Thoracic aorta endothelial cell (primary cell): ENCODE results near the gene PEX16. TPM values are rescaled to one million over a fixed set of nuclear protein-coding genes. Genes with fewer than 3 reads are reported as not detected.

Experiments
- total RNA-seq: library from RNA; depleted of rRNA; stranded (reverse); fragments of >200 nt; gene quantifications from 2 replicates; pipeline ENCODE4 v1.2.3, GENCODE V29; 2012

The PEX16 gene
- 21.0 and 21.3 TPM in 2 replicates for total RNA-seq

DNA sequence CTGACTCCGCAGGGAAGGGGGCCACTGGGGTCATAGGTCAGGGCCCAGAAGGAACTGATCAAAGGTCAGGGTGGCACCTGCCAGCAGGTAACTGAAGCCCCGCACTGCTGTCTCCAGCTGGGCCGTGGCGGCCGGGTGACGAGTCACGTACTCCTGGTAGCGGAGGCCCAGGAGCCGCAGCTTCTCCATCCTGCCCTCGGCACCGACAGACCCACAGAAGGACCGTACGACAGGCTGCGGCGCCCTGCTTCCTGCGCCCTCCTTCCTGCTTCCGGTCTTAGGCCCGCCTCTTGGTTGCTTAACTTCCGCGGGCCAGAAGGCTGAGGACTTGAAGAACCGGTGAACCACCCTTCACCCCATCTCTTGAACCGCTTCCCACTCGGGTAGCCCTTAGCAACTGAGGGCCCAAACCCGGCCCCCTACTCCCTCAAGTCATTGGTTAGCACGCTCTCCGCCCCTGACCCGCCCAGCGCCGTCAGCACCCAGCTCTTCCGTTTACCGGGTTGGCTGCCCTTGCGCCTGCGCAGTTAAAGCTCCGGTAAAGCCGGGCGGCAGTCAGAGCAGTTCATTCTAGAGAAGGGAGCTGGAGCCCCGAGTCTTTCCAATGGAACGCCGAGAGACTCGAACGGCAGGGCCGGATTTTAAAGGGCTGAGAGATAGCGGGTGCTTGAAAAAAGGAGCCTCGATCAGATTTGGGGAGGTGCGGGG lies at the start of gene PEX16:
Gene PEX16, minus strand, starts transcription at position 255 of the 708 bp plus-strand sequence. Its CDS starts 66 bp downstream, at position 189.

DNA sequence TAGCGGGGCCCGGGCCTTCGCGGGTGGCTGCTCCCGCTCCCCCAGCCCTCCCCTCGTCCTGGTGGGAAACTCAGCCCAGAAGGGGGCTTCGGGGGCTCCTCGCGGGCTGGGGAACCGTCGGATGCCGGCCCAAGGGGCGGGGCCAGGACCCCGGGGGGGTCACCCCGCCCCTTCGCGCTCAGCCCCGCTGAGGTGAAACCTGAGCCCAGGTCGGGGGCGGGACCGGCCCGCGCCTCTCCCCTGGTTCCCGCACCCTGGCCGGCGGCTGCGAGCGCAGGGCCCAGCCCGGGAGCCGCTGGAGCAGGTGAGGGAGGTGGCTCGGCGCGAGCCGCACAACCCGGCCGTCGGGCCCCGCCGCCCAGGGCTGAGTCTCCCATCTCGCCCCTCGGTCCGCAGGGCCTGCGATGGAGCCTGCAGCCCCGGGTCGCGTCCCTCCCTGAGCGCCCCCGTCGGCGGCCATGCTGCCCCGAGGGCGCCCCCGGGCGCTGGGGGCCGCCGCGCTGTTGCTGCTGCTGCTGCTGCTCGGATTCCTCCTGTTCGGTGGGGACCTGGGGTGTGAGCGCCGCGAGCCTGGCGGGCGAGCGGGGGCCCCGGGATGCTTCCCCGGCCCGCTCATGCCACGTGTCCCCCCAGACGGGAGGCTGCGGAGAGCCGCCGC lies 4.9 kb upstream of the PEX16 start, which contains the start of gene LARGE2:
Gene LARGE2, plus strand, starts transcription at position 232 of the 658 bp plus-strand sequence. Its CDS starts 227 bp downstream, at position 459.

DNA sequence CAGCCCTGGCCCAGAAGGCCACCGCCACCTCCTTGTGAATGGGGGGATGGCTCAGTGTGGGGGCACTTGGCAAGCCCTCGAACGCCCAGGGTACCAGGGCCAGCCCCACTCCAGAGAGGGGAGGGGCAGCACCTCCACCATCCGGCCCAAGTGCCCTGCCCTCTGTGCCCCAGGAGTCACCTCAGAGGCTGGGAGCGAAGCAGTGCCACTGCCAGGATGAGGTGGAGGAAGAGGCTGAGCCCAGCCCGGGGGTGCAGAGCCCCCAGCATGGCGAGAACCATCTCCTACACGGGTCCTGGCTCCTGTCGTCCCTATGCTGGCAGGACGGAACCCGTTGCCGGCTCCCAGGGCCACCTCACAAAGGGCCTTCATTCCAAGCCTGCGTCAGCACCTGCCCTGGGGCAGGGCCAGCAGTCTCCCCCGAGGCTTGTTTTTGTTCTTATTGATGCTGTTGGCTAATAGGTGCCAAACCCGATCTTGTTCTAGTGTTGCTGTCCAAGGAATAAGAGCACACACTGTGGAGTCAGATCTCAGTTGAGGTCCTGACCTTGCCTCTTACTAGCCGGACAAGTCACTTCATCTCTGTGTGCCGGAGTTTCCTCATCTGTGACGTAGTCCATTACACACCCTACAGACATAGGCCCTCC lies 10.6 kb downstream of the PEX16 start, which contains the start of gene FREY1:
Gene FREY1, minus strand, starts transcription at position 307 of the 647 bp plus-strand sequence. Its CDS starts 26 bp downstream, at position 281.

DNA sequence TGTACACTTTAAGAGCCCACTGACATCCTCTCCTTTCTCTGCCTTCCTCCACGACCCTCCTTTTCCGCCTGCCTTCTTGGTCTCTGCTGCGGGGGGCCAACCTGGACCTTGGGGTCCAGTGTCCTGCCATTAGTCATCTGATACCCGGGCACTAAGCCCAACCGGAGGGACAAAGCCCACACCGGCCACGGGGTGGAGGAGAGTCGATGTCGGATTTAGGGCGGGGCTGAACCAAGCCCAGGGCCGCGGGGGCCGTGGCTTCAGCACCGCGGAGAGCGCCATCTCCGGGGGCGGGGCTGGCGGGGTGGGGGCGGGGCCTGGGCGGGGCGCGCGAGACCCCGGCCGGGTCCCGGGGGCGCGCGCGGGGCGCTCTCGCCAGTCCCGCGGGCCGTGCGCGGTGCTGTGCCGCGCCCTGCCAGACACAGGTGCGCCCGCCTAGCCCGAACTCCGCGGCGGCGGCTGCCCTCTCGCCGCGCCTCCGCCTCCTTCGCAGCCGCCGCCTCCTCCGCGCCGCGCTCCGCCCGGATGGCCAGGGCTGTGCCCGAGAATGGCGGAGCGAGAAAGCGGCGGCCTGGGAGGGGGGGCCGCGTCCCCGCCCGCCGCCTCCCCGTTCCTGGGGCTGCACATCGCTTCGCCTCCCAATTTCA lies 32.3 kb downstream of the PEX16 start, which contains the start of gene MAPK8IP1:
Gene MAPK8IP1, plus strand, starts transcription at position 378 of the 647 bp plus-strand sequence. Its CDS starts 170 bp downstream, at position 548.

Other genes with a start within 250 kb of the PEX16 start
- gene SLC35C1, start 112.7 kb downstream of the PEX16 start, total RNA-seq = 7.6 and 11.0 TPM in 2 replicates
- gene CRY2, start 70.4 kb downstream of the PEX16 start, total RNA-seq = 7.8 and 10.1 TPM in 2 replicates
- 3.5 and 6.1 TPM in 2 replicates for gene MAPK8IP1, start 32.2 kb downstream of the PEX16 start, total RNA-seq
- 0.43 and 0.93 TPM in 2 replicates for gene FREY1, start 10.6 kb downstream of the PEX16 start, total RNA-seq
- gene LARGE2, start 4.8 kb upstream of the PEX16 start, total RNA-seq = not detected in 2 replicates
- 18.1 and 23.5 TPM in 2 replicates for gene PHF21A, start 203.6 kb upstream of the PEX16 start, total RNA-seq